Esophagus muscularis mucosa (tissue), 4 donors: ENCODE data around the gene LINC00237. TPM values are rescaled to one million over a fixed set of nuclear protein-coding genes. Genes with fewer than 3 reads are reported as not detected.
A peak's percentile ranks its signal among the peaks of the same experiment; 100 is the strongest.

Experiments
- DNase-seq: peaks from one replicate; pipeline ENCODE4 v3.0.0-alpha.2; 2017; ENCODE audit errors: extremely low spot score
- H3K27ac ChIP-seq, 4 donors: fragments of 200-600 bp; sonication (generic); replicated peaks in 1 of 4; 1 replicate in 3 of 4; 2 replicates in 1 of 4; pipeline ENCODE4 v1.5.1; 2016 to 2019; ENCODE audit warnings: mild to moderate bottlenecking in 1 of 4
- H3K27me3 ChIP-seq, 4 donors: fragments of 200-600 bp; sonication (generic); one replicate each; pipeline versions ENCODE4 v1.5.1 to v1.6.0; 2016 to 2019
- H3K36me3 ChIP-seq, 4 donors: fragments of 200-600 bp; sonication (generic); one replicate each; pipeline ENCODE4 v1.5.1; 2016 to 2019
- H3K4me1 ChIP-seq, 4 donors: fragments of 200-600 bp; sonication (generic); one replicate each; pipeline ENCODE4 v1.5.1; 2016 to 2019
- H3K4me3 ChIP-seq, 4 donors: fragments of 200-600 bp; sonication (generic); 1 replicate in 2 of 4; 2 replicates in 2 of 4; pipeline ENCODE4 v1.5.1; 2016 to 2019; ENCODE audit warnings: mild to moderate bottlenecking in 4 of 4, moderate library complexity in 1 of 4
- H3K9me3 ChIP-seq, 4 donors: fragments of 200-600 bp; sonication (generic); 1 replicate in 3 of 4; 2 replicates in 1 of 4; pipeline ENCODE4 v1.5.1; 2016 to 2019
- EP300 ChIP-seq: sonication (generic); formaldehyde crosslinking; IDR thresholded peaks from one replicate; pipeline ENCODE4 v1.6.1; 2017; ENCODE audit warnings: antibody characterized with exemption
- POLR2A ChIP-seq: fragments of 450-650 bp; IDR thresholded peaks from one replicate; pipeline ENCODE4 v1.6.1; 2017; ENCODE audit warnings: antibody characterized with exemption, moderate library complexity, mild to moderate bottlenecking, low read depth
- POLR2AphosphoS5 ChIP-seq, 2 donors: sonication (generic); formaldehyde crosslinking; IDR thresholded peaks; one replicate each; pipeline ENCODE4 v1.6.1; 2017; ENCODE audit warnings: antibody characterized with exemption in 2 of 2
- WGBS: methylation state at CpG from one replicate; pipeline ENCODE4 v1.1.5; 2018; 5-methylcytosine and 5-hydroxymethylcytosine counted together
- intact Hi-C: fragments of 100-400 bp; cut with DNase I; formaldehyde crosslinking; loops from one replicate; pipeline ENCODE4 v1.15.1; 2023
- total RNA-seq, 4 donors: library from RNA; depleted of rRNA; stranded (reverse); fragments of >200 nt; gene quantifications; one replicate each; pipeline versions ENCODE4 v1.1.0 to v1.2.1, GENCODE V29; 2016
- TF ChIP-seq, protein P1 (sequence below), 3 experiments: fragments of 200-600 bp in 2 of 3; fragments of 450-650 bp in 1 of 3; sonication (generic) in 2 of 3; IDR thresholded peaks; one replicate each; pipeline ENCODE4 v1.5.1; 2017 to 2019; ENCODE audit warnings: antibody characterized with exemption in 3 of 3, mild to moderate bottlenecking in 2 of 3, moderate library complexity in 1 of 3

LINC00237 gene
- total RNA-seq: not detected

GRCh38 chr20:21106171-21107017 is at the start of gene LINC00237:
TSS of gene LINC00237 (minus strand) at chr20:21106358.
- H3K4me3 ChIP-seq: peak within 1 kb of the TSS; percentile 20 to 27 (median 22)
- H3K9me3 ChIP-seq: no peaks in the 10 kb centered on the region
- DNase-seq: no peak
- H3K27ac ChIP-seq: no peak within 1 kb of the TSS
- intact Hi-C loops: no loop called here
- TF ChIP-seq POLR2AphosphoS5 (IDR thresholded peaks at IDR 0.05) (no peak), EP300 (no peak), POLR2A (no peak)
- TF ChIP-seq, protein P1, sequence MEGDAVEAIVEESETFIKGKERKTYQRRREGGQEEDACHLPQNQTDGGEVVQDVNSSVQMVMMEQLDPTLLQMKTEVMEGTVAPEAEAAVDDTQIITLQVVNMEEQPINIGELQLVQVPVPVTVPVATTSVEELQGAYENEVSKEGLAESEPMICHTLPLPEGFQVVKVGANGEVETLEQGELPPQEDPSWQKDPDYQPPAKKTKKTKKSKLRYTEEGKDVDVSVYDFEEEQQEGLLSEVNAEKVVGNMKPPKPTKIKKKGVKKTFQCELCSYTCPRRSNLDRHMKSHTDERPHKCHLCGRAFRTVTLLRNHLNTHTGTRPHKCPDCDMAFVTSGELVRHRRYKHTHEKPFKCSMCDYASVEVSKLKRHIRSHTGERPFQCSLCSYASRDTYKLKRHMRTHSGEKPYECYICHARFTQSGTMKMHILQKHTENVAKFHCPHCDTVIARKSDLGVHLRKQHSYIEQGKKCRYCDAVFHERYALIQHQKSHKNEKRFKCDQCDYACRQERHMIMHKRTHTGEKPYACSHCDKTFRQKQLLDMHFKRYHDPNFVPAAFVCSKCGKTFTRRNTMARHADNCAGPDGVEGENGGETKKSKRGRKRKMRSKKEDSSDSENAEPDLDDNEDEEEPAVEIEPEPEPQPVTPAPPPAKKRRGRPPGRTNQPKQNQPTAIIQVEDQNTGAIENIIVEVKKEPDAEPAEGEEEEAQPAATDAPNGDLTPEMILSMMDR (IDR thresholded peaks at IDR 0.05): no peak
- H3K36me3 ChIP-seq: no peaks in the 10 kb centered on the region
- peaks cover 7 to 76% (median 60%) of the 10 kb centered on the region in 4 donors for H3K27me3 ChIP-seq
- peaks cover 24 to 42% (median 39%) of the 10 kb centered on the region in 4 donors for H3K4me1 ChIP-seq
- WGBS: 7% methylated on average over 33 of the region's 43 CpGs

DNA sequence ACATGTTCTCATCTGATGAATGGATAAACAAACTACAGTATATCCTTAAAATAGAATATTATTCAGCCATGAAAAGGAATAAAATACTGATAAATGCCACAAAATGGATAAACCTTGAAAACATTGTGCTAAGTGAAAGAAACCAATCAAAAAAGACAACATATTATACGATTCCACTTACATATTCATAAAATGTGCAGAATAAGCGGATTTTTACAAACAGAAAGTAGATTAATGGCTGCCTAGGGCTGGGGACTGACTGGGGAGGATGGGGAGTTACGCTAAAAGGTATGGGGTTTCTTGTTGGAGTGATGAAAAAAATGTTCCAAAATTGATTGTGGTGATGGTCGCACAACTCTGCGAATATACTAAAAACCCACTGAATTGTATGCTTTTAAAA is 49.1 kb upstream of the LINC00237 start:
- intact Hi-C loops: no loop called here
- Histone ChIP-seq H3K4me3 (no peak overlapping the region), H3K27ac (no peak overlapping the region), H3K9me3 (no peaks in the 10 kb centered on the region), H3K36me3 (peaks cover 0 to 9% (median 2%) of the 10 kb centered on the region in 4 donors), H3K27me3 (no peaks in the 10 kb centered on the region), H3K4me1 (no peaks in the 10 kb centered on the region)
- no peak for TF ChIP-seq POLR2AphosphoS5 (IDR thresholded peaks at IDR 0.05)
- TF ChIP-seq, protein P1 (IDR thresholded peaks at IDR 0.05): no peak
- no peak for TF ChIP-seq EP300
- no peak for TF ChIP-seq POLR2A
- WGBS: 96% methylated on average over 5 of the region's 5 CpGs
- DNase-seq: no peak

GRCh38 chr20:21154692-21155091 is 48.5 kb upstream of the LINC00237 start:
- Histone ChIP-seq H3K27ac (no peak overlapping the region), H3K9me3 (no peaks in the 10 kb centered on the region), H3K4me3 (no peak overlapping the region), H3K4me1 (no peaks in the 10 kb centered on the region), H3K27me3 (no peaks in the 10 kb centered on the region), H3K36me3 (peaks cover 0 to 9% (median 0%) of the 10 kb centered on the region in 4 donors)
- intact Hi-C loops: no loop called here
- 27% methylated on average over 2 of the region's 2 CpGs for WGBS
- TF ChIP-seq POLR2AphosphoS5 (IDR thresholded peaks at IDR 0.05): no peak
- TF ChIP-seq POLR2A: no peak
- TF ChIP-seq EP300: no peak
- TF ChIP-seq, protein P1 (IDR thresholded peaks at IDR 0.05): no peak
- DNase-seq: no peak

- whole genome bisulfite sequencing: 95% methylated on average over 5 of the region's 5 CpGs
- no peaks in the 10 kb centered on the region for H3K4me1 ChIP-seq
- DNase-seq: no peak
- H3K4me3 ChIP-seq: no peak overlapping the region
- no peaks in the 10 kb centered on the region for H3K9me3 ChIP-seq
- intact Hi-C loops: no loop called here
- no peak overlapping the region for H3K27ac ChIP-seq
- TF ChIP-seq EP300 (no peak), POLR2A (no peak), POLR2AphosphoS5 (IDR thresholded peaks at IDR 0.05) (no peak)
- TF ChIP-seq, protein P1 (IDR thresholded peaks at IDR 0.05): no peak
- peaks cover 0 to 25% (median 0%) of the 10 kb centered on the region in 4 donors for H3K36me3 ChIP-seq
- no peaks in the 10 kb centered on the region for H3K27me3 ChIP-seq
Measured at GRCh38 chr20:21151791-21152190, 45.6 kb upstream of the LINC00237 start.
